ENCODE results near the gene LRRC75B. TPM values are rescaled to one million over a fixed set of nuclear protein-coding genes. Genes with fewer than 3 reads are reported as not detected.
"Not testable (repeated sequence)": the region's sequence is repeated elsewhere in the genome, so short reads cannot be mapped to it uniquely, and the experiment has no call there.

Gene LRRC75B
- polyA plus RNA-seq, 1 experiment: 5.2 TPM

GRCh38 chr22:24629069-24629468, 36.2 kb upstream of the LRRC75B start:
- DNase-seq (ENCODE audit: low read depth, low spot score); H3K9me3 ChIP-seq (ENCODE audit: control insufficient read depth, insufficient read depth, low read length); POLR2A ChIA-PET; H3K4me3 ChIP-seq (ENCODE audit: low read depth, low read length); H3K27me3 ChIP-seq (ENCODE audit: control insufficient read depth, insufficient read depth, low read length); CTCF ChIA-PET; H3K27ac ChIP-seq (ENCODE audit: low read depth, low read length): not testable (repeated sequence)
- TF ChIP-seq CTCF (IDR thresholded peaks at IDR 0.05; ENCODE audit: low read depth, low read length): peak; percentile 23; the same call in 1 of the 2 replicates

GRCh38 chr22:24627911-24628310, 35.0 kb upstream of the LRRC75B start:
- H3K27ac ChIP-seq (ENCODE audit: low read depth, low read length); CTCF ChIA-PET; H3K9me3 ChIP-seq (ENCODE audit: control insufficient read depth, insufficient read depth, low read length); DNase-seq (ENCODE audit: low read depth, low spot score); H3K4me3 ChIP-seq (ENCODE audit: low read depth, low read length); H3K27me3 ChIP-seq (ENCODE audit: control insufficient read depth, insufficient read depth, low read length); POLR2A ChIA-PET: not testable (repeated sequence)

GRCh38 chr22:24622596-24622995, 29.7 kb upstream of the LRRC75B start:
- H3K4me3 ChIP-seq (ENCODE audit: low read depth, low read length); H3K27me3 ChIP-seq (ENCODE audit: control insufficient read depth, insufficient read depth, low read length); POLR2A ChIA-PET; CTCF ChIA-PET; H3K27ac ChIP-seq (ENCODE audit: low read depth, low read length); DNase-seq (ENCODE audit: low read depth, low spot score); H3K9me3 ChIP-seq (ENCODE audit: control insufficient read depth, insufficient read depth, low read length): not testable (repeated sequence)

- POLR2A ChIA-PET, CTCF ChIA-PET: not testable (repeated sequence)
Measured at GRCh38 chr22:24621244-24621643, 28.4 kb upstream of the LRRC75B start.

GRCh38 chr22:24614794-24615193, 21.9 kb upstream of the LRRC75B start:
- H3K27ac ChIP-seq (ENCODE audit: low read depth, low read length); H3K27me3 ChIP-seq (ENCODE audit: control insufficient read depth, insufficient read depth, low read length); H3K9me3 ChIP-seq (ENCODE audit: control insufficient read depth, insufficient read depth, low read length); CTCF ChIA-PET; DNase-seq (ENCODE audit: low read depth, low spot score); POLR2A ChIA-PET; H3K4me3 ChIP-seq (ENCODE audit: low read depth, low read length): not testable (repeated sequence)

More at GRCh38 chr22:24621244-24621643, 28.4 kb upstream of the LRRC75B start:
- not testable (repeated sequence) for H3K9me3 ChIP-seq (ENCODE audit: control insufficient read depth, insufficient read depth, low read length); H3K27ac ChIP-seq (ENCODE audit: low read depth, low read length); DNase-seq (ENCODE audit: low read depth, low spot score); H3K27me3 ChIP-seq (ENCODE audit: control insufficient read depth, insufficient read depth, low read length); H3K4me3 ChIP-seq (ENCODE audit: low read depth, low read length)

GRCh38 chr22:24609888-24610287, 17.0 kb upstream of the LRRC75B start:
- CTCF ChIA-PET; DNase-seq (ENCODE audit: low read depth, low spot score): not testable (repeated sequence)

GRCh38 chr22:24608327-24608726, 15.5 kb upstream of the LRRC75B start:
- POLR2A ChIA-PET; H3K9me3 ChIP-seq (ENCODE audit: control insufficient read depth, insufficient read depth, low read length); H3K4me3 ChIP-seq (ENCODE audit: low read depth, low read length); CTCF ChIA-PET; DNase-seq (ENCODE audit: low read depth, low spot score); H3K27me3 ChIP-seq (ENCODE audit: control insufficient read depth, insufficient read depth, low read length); H3K27ac ChIP-seq (ENCODE audit: low read depth, low read length): not testable (repeated sequence)

More at GRCh38 chr22:24609888-24610287, 17.0 kb upstream of the LRRC75B start:
- H3K27ac ChIP-seq (ENCODE audit: low read depth, low read length); H3K27me3 ChIP-seq (ENCODE audit: control insufficient read depth, insufficient read depth, low read length); POLR2A ChIA-PET; H3K9me3 ChIP-seq (ENCODE audit: control insufficient read depth, insufficient read depth, low read length); H3K4me3 ChIP-seq (ENCODE audit: low read depth, low read length): not testable (repeated sequence)

GRCh38 chr22:24607429-24607983, 14.6 kb upstream of the LRRC75B start:
- H3K4me3 ChIP-seq (ENCODE audit: low read depth, low read length); H3K27ac ChIP-seq (ENCODE audit: low read depth, low read length); H3K27me3 ChIP-seq (ENCODE audit: control insufficient read depth, insufficient read depth, low read length); H3K9me3 ChIP-seq (ENCODE audit: control insufficient read depth, insufficient read depth, low read length); CTCF ChIA-PET; DNase-seq (ENCODE audit: low read depth, low spot score): not testable (repeated sequence)
- POLR2A ChIA-PET: interaction anchor here (0.6 kb wide), 1 partner anchor 11 kb away, joined by 5 read pairs; no protein-coding TSS in a partner anchor

GRCh38 chr22:24606340-24606739, 13.5 kb upstream of the LRRC75B start:
- H3K4me3 ChIP-seq (ENCODE audit: low read depth, low read length); H3K27me3 ChIP-seq (ENCODE audit: control insufficient read depth, insufficient read depth, low read length); H3K9me3 ChIP-seq (ENCODE audit: control insufficient read depth, insufficient read depth, low read length); H3K27ac ChIP-seq (ENCODE audit: low read depth, low read length); DNase-seq (ENCODE audit: low read depth, low spot score); POLR2A ChIA-PET; CTCF ChIA-PET: not testable (repeated sequence)

- DNase-seq (ENCODE audit: low read depth, low spot score); CTCF ChIA-PET: not testable (repeated sequence)
Measured at GRCh38 chr22:24603770-24604629, 11.1 kb upstream of the LRRC75B start.

More at GRCh38 chr22:24603770-24604629, 11.1 kb upstream of the LRRC75B start:
- H3K9me3 ChIP-seq (ENCODE audit: control insufficient read depth, insufficient read depth, low read length); H3K27ac ChIP-seq (ENCODE audit: low read depth, low read length); POLR2A ChIA-PET; H3K4me3 ChIP-seq (ENCODE audit: low read depth, low read length); H3K27me3 ChIP-seq (ENCODE audit: control insufficient read depth, insufficient read depth, low read length): not testable (repeated sequence)
